Right lobe of liver (tissue), 4 donors: Measurements from ENCODE around the gene KCNT2.

Experiments used
- POLR2A ChIP-seq: fragments of 450-650 bp; IDR thresholded peaks from one replicate; pipeline ENCODE4 v1.6.1; 2017; ENCODE audit warnings: antibody characterized with exemption, mild to moderate bottlenecking
- TF ChIP-seq, protein P1 (sequence below), 4 donors: fragments of 200-600 bp in 3 of 4; fragments of 450-650 bp in 1 of 4; IDR thresholded peaks; one replicate each; pipeline versions ENCODE4 v1.5.1 to v1.8.0; 2016 to 2022; ENCODE audit warnings: antibody characterized with exemption in 4 of 4, mild to moderate bottlenecking in 2 of 4
- donor health status: DM: no; HTN: no; CAD: no.
- donor health status: DM: no; HTN: no; CAD: no.
- donor health status: DM: no; HTN: yes; CAD: no.

DNA sequence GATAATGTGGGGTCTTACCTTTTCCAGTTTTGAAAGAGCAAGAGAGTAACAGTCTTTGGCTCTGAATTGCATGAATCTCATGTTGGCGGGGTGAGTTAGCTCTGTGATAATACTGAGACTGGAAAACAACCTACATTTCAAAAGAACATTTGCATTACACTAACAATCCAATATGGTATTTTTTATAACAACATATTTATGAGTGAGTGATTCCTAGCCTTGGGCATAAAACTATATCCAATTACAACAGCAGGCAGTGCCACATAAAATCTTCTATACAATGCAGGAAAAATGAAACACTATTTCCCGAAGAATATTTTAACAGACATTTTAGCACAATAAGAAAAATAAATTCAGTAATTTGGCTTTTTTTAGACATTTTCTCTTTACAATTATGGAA is 303.0 kb downstream of the KCNT2 start:
- TF ChIP-seq, protein P1, sequence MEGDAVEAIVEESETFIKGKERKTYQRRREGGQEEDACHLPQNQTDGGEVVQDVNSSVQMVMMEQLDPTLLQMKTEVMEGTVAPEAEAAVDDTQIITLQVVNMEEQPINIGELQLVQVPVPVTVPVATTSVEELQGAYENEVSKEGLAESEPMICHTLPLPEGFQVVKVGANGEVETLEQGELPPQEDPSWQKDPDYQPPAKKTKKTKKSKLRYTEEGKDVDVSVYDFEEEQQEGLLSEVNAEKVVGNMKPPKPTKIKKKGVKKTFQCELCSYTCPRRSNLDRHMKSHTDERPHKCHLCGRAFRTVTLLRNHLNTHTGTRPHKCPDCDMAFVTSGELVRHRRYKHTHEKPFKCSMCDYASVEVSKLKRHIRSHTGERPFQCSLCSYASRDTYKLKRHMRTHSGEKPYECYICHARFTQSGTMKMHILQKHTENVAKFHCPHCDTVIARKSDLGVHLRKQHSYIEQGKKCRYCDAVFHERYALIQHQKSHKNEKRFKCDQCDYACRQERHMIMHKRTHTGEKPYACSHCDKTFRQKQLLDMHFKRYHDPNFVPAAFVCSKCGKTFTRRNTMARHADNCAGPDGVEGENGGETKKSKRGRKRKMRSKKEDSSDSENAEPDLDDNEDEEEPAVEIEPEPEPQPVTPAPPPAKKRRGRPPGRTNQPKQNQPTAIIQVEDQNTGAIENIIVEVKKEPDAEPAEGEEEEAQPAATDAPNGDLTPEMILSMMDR (IDR thresholded peaks at IDR 0.05) = no peak
- TF ChIP-seq POLR2A = no peak
